GM12878 (cell line): ENCODE data around the gene CHST14. TPM values are rescaled to one million over a fixed set of nuclear protein-coding genes. Genes with fewer than 3 reads are reported as not detected.

Source experiments
- ATAC-seq: fragments of 200-7000 bp; cut with Tn5 transposase; 3 replicates; pipeline ENCODE4 v1.9.1; 2020; ENCODE audit warnings: mild to moderate bottlenecking, moderate library complexity
- BruUV-seq: library from RNA; stranded (reverse); fragments of 400-500 nt; replicated peaks from 2 replicates; lab custom pipeline; 2021; lab: Mats Ljungman, UMichigan
- CTCF ChIA-PET: fragments of 300-600 bp; sonication (Branson Sonifier 250); formaldehyde crosslinking; extraction: SDS; loops from one replicate; lab custom pipeline; 2021; ENCODE audit warnings: inconsistent platforms; lab: Yijun Ruan, JAX
- POLR2A ChIA-PET: fragments of 350-600 bp; formaldehyde crosslinking; extraction: SDS; loops from one replicate; lab custom pipeline; 2021; ENCODE audit warnings: inconsistent platforms; lab: Charles Lee
- RAD21 ChIA-PET: fragments of 300-600 bp; sonication (Branson Sonifier 250); formaldehyde crosslinking; loops from one replicate; lab custom pipeline; 2023; ENCODE audit warnings: antibody characterized with exemption; ENCODE audit not compliant: unreplicated experiment; lab: Charles Lee
- SMC1A ChIA-PET: fragments of 300-600 bp; sonication (Branson Sonifier 250); formaldehyde crosslinking; loops from one replicate; lab custom pipeline; 2023; ENCODE audit not compliant: unreplicated experiment, uncharacterized antibody; lab: Charles Lee
- DNase-seq: peaks from one replicate; pipeline ENCODE4 v3.0.0-alpha.2; 2011; ENCODE audit warnings: low read depth, low spot score
- FAIRE-seq: peaks from 3 replicates; lab custom pipeline; 2011; peaks lifted over from hg19 to GRCh38; lab: Jason Lieb, UNC
- H2AFZ ChIP-seq: 2 replicates; pipeline ENCODE4 v1.6.0; 2011; ENCODE audit warnings: low read depth, low read length, control low read depth; ENCODE audit not compliant: control insufficient read depth
- H3K27ac ChIP-seq: 2 replicates; pipeline ENCODE4 v1.5.1; 2011; ENCODE audit warnings: control low read depth; ENCODE audit not compliant: control insufficient read depth, insufficient read depth
- H3K27me3 ChIP-seq, 2 experiments: replicated peaks in 1 of 2; 2 replicates each; pipeline versions ENCODE4 v1.6.0 to v1.6.1; 2011; ENCODE audit warnings: low read length in 1 of 2; ENCODE audit not compliant: control insufficient read depth in 2 of 2, insufficient read depth in 2 of 2
- H3K36me3 ChIP-seq, 2 experiments: 2 replicates each; pipeline ENCODE4 v1.5.1; 2011; ENCODE audit warnings: low read length in 1 of 2; ENCODE audit not compliant: control insufficient read depth in 2 of 2, insufficient read depth in 2 of 2
- H3K4me1 ChIP-seq: 2 replicates; pipeline ENCODE4 v1.6.1; 2011; ENCODE audit warnings: mild to moderate bottlenecking, low read length, moderate library complexity, mixed read lengths; ENCODE audit not compliant: control insufficient read depth, insufficient read depth
- H3K4me2 ChIP-seq: 2 replicates; pipeline ENCODE4 v1.6.0; 2011; ENCODE audit warnings: control low read depth; ENCODE audit not compliant: control insufficient read depth, insufficient read depth
- H3K4me3 ChIP-seq: fragments of 200-600 bp; sonication (generic); 2 replicates; pipeline ENCODE4 v1.5.1; 2016
- H3K79me2 ChIP-seq: 2 replicates; pipeline ENCODE4 v1.6.0; 2011; ENCODE audit warnings: low read length; ENCODE audit not compliant: control insufficient read depth, insufficient read depth
- H3K9ac ChIP-seq: 2 replicates; pipeline ENCODE4 v1.8.0; 2011; ENCODE audit warnings: low read length, control low read depth, mixed read lengths; ENCODE audit not compliant: control insufficient read depth, insufficient read depth
- H3K9me3 ChIP-seq: replicated peaks from 3 replicates; pipeline ENCODE4 v1.5.1; 2011; ENCODE audit warnings: mild to moderate bottlenecking, low read length; ENCODE audit not compliant: control insufficient read depth, insufficient read depth
- H4K20me1 ChIP-seq: 2 replicates; pipeline ENCODE4 v1.6.0; 2011; ENCODE audit not compliant: control insufficient read depth, insufficient read depth
- CEBPB ChIP-seq, 2 experiments: fragments of 150-350 bp in 1 of 2; IDR thresholded peaks; 2 replicates each; pipeline ENCODE4 v1.6.1; 2012 to 2014; ENCODE audit warnings: low read depth in 2 of 2, low read length in 2 of 2, borderline replicate concordance in 1 of 2, inconsistent platforms in 1 of 2
- CREM ChIP-seq: IDR thresholded peaks from 2 replicates; pipeline ENCODE4 v1.6.1; 2014; ENCODE audit warnings: antibody characterized with exemption, low read depth
- GABPA ChIP-seq: IDR thresholded peaks from 2 replicates; pipeline ENCODE4 v1.6.1; 2014; ENCODE audit warnings: antibody characterized with exemption, low read depth, mild to moderate bottlenecking, inconsistent platforms
- POLR2AphosphoS2 ChIP-seq: IDR thresholded peaks from 2 replicates; pipeline ENCODE4 v1.6.1; 2011; ENCODE audit warnings: low read depth, mild to moderate bottlenecking, low read length, improper control_type of control experiment, moderate library complexity
- POU2F2 ChIP-seq: IDR thresholded peaks from 3 replicates; pipeline ENCODE4 v1.6.1; 2011; ENCODE audit warnings: low read depth, mild to moderate bottlenecking, low read length, borderline replicate concordance
- RB1 ChIP-seq: fragments of 450-650 bp; formaldehyde crosslinking; IDR thresholded peaks from 2 replicates; pipeline ENCODE4 v1.6.1; 2017; ENCODE audit warnings: mild to moderate bottlenecking, borderline replicate concordance
- WRNIP1 ChIP-seq: IDR thresholded peaks from 2 replicates; pipeline ENCODE4 v1.6.1; 2011; ENCODE audit warnings: low read depth, low read length, improper control_type of control experiment, borderline replicate concordance
- ZNF217 ChIP-seq: fragments of 450-650 bp; IDR thresholded peaks from 2 replicates; pipeline ENCODE4 v1.6.1; 2017; ENCODE audit warnings: antibody characterized with exemption, mild to moderate bottlenecking
- ZSCAN29 ChIP-seq: fragments of 450-650 bp; IDR thresholded peaks from 2 replicates; pipeline ENCODE4 v1.6.1; 2017; ENCODE audit warnings: mild to moderate bottlenecking, moderate library complexity
- WGBS: methylation state at CpG from one replicate; pipeline ENCODE4 v1.1.6; 2016; ENCODE audit warnings: low lambda C conversion rate; ENCODE audit not compliant: insufficient replicate concordance, insufficient coverage; ENCODE audit errors: missing lambda C conversion rate; 5-methylcytosine and 5-hydroxymethylcytosine counted together
- in situ Hi-C: fragments of 300-500 bp; cut with MboI; formaldehyde crosslinking; loops from 9 replicates; pipeline ENCODE4 v1.14.3; 2018; ENCODE audit warnings: mixed read lengths
- intact Hi-C: fragments of 100-400 bp; cut with micrococcal nuclease; formaldehyde crosslinking; loops from one replicate; pipeline ENCODE4 v1.14.2; 2022; ENCODE audit not compliant: unreplicated experiment
- polyA plus RNA-seq, 11 experiments: library from polyadenylated mRNA; depleted of rRNA in 4 of 11; unstranded in 6 of 11; stranded (reverse) in 5 of 11; fragments of >200 nt; fragmentation: Nextera tagmentation in 4 of 11; fragmentation: Illumina TruSeq in 1 of 11; extraction: Ambion mirVana in 4 of 11; extraction: Trizol in 1 of 11; gene quantifications; 1 replicate in 1 of 11; 2 replicates in 10 of 11; pipeline versions ENCODE4 v1.2.1 to v1.2.3, GENCODE V29; 2011 to 2016; ENCODE audit warnings: inconsistent platforms in 2 of 11, missing spikeins in 2 of 11, low read depth in 1 of 11
- total RNA-seq, 4 experiments: library from RNA; depleted of rRNA in 3 of 4; stranded (reverse); fragments of >200 nt in 3 of 4; fragmentation: Illumina TruSeq in 1 of 4; extraction: Trizol in 1 of 4; gene quantifications; 2 replicates each; pipeline versions ENCODE4 v1.2.1 to v1.2.3, GENCODE V29; 2013 to 2021
- TF ChIP-seq, protein P1 (sequence below): fragments of 450-650 bp; IDR thresholded peaks from 2 replicates; pipeline ENCODE4 v1.6.1; 2016; ENCODE audit warnings: mild to moderate bottlenecking, moderate library complexity, borderline replicate concordance
- TF ChIP-seq, protein P2 (sequence below): fragments of 450-650 bp; IDR thresholded peaks from 2 replicates; pipeline ENCODE4 v1.6.1; 2017; ENCODE audit warnings: mild to moderate bottlenecking
- TF ChIP-seq, protein P3 (sequence below): fragments of 450-650 bp; conservative IDR thresholded peaks from 2 replicates; pipeline ENCODE4 v1.6.1; 2017; ENCODE audit warnings: mild to moderate bottlenecking, moderate library complexity
- TF ChIP-seq, protein P4 (sequence below): fragments of 450-650 bp; IDR thresholded peaks from 2 replicates; pipeline ENCODE4 v1.6.1; 2017; ENCODE audit warnings: mild to moderate bottlenecking, low read depth, inconsistent platforms; ENCODE audit not compliant: poor library complexity, severe bottlenecking

CHST14 gene
- total and polyA plus RNA-seq, 10 of the 15 experiments (the other 5 are each of a cell fraction or from before 2014, with no cell fraction given): 1.3 to 12.8 (median 6.2) TPM

DNA sequence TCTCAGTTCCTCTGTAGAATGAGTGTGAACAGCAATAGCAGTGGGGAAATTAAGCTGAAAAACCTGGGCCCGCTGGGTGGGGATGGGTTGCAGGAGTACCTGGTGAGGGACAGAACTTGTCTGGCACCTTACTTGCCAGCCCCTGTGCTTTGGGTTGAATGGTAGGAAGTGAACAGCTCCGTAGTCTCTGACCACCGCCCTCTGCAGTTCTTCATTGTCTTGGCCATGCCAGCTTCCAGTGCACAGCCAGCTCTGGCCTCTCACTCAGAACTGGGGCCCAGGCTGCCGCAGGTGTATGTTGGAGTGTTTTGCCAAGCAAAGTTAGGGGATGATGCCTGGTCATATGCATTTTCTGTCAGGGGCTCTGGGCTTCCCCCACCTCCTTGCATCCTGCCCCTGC is 14.0 kb upstream of the CHST14 start:
- peaks cover 33% of the 10 kb centered on the region for H3K79me2 ChIP-seq
- POLR2A ChIA-PET: interaction anchor here (0.8 to 1.0 kb wide), 2 partner anchors 9 to 13 kb away, joined by 3 read pairs; no protein-coding TSS in a partner anchor
- H3K4me1 ChIP-seq: peaks cover 34% of the 10 kb centered on the region
- TF ChIP-seq CREM: no peak
- TF ChIP-seq POLR2AphosphoS2: no peak
- TF ChIP-seq CEBPB (IDR thresholded peaks at IDR 0.05; ENCODE audit: borderline replicate concordance in 1 of 2, low read depth in 2 of 2, low read length in 2 of 2): no peak
- no peak for TF ChIP-seq ZSCAN29
- TF ChIP-seq, protein P1, sequence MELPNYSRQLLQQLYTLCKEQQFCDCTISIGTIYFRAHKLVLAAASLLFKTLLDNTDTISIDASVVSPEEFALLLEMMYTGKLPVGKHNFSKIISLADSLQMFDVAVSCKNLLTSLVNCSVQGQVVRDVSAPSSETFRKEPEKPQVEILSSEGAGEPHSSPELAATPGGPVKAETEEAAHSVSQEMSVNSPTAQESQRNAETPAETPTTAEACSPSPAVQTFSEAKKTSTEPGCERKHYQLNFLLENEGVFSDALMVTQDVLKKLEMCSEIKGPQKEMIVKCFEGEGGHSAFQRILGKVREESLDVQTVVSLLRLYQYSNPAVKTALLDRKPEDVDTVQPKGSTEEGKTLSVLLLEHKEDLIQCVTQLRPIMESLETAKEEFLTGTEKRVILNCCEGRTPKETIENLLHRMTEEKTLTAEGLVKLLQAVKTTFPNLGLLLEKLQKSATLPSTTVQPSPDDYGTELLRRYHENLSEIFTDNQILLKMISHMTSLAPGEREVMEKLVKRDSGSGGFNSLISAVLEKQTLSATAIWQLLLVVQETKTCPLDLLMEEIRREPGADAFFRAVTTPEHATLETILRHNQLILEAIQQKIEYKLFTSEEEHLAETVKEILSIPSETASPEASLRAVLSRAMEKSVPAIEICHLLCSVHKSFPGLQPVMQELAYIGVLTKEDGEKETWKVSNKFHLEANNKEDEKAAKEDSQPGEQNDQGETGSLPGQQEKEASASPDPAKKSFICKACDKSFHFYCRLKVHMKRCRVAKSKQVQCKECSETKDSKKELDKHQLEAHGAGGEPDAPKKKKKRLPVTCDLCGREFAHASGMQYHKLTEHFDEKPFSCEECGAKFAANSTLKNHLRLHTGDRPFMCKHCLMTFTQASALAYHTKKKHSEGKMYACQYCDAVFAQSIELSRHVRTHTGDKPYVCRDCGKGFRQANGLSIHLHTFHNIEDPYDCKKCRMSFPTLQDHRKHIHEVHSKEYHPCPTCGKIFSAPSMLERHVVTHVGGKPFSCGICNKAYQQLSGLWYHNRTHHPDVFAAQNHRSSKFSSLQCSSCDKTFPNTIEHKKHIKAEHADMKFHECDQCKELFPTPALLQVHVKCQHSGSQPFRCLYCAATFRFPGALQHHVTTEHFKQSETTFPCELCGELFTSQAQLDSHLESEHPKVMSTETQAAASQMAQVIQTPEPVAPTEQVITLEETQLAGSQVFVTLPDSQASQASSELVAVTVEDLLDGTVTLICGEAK: no peak
- TF ChIP-seq, protein P2, sequence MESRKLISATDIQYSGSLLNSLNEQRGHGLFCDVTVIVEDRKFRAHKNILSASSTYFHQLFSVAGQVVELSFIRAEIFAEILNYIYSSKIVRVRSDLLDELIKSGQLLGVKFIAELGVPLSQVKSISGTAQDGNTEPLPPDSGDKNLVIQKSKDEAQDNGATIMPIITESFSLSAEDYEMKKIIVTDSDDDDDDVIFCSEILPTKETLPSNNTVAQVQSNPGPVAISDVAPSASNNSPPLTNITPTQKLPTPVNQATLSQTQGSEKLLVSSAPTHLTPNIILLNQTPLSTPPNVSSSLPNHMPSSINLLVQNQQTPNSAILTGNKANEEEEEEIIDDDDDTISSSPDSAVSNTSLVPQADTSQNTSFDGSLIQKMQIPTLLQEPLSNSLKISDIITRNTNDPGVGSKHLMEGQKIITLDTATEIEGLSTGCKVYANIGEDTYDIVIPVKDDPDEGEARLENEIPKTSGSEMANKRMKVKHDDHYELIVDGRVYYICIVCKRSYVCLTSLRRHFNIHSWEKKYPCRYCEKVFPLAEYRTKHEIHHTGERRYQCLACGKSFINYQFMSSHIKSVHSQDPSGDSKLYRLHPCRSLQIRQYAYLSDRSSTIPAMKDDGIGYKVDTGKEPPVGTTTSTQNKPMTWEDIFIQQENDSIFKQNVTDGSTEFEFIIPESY: no peak
- no peak for TF ChIP-seq POU2F2
- no peak for TF ChIP-seq ZNF217
- TF ChIP-seq, protein P3, sequence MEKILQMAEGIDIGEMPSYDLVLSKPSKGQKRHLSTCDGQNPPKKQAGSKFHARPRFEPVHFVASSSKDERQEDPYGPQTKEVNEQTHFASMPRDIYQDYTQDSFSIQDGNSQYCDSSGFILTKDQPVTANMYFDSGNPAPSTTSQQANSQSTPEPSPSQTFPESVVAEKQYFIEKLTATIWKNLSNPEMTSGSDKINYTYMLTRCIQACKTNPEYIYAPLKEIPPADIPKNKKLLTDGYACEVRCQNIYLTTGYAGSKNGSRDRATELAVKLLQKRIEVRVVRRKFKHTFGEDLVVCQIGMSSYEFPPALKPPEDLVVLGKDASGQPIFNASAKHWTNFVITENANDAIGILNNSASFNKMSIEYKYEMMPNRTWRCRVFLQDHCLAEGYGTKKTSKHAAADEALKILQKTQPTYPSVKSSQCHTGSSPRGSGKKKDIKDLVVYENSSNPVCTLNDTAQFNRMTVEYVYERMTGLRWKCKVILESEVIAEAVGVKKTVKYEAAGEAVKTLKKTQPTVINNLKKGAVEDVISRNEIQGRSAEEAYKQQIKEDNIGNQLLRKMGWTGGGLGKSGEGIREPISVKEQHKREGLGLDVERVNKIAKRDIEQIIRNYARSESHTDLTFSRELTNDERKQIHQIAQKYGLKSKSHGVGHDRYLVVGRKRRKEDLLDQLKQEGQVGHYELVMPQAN: no peak
- TF ChIP-seq RB1: no peak
- TF ChIP-seq GABPA: no peak
- TF ChIP-seq, protein P4, sequence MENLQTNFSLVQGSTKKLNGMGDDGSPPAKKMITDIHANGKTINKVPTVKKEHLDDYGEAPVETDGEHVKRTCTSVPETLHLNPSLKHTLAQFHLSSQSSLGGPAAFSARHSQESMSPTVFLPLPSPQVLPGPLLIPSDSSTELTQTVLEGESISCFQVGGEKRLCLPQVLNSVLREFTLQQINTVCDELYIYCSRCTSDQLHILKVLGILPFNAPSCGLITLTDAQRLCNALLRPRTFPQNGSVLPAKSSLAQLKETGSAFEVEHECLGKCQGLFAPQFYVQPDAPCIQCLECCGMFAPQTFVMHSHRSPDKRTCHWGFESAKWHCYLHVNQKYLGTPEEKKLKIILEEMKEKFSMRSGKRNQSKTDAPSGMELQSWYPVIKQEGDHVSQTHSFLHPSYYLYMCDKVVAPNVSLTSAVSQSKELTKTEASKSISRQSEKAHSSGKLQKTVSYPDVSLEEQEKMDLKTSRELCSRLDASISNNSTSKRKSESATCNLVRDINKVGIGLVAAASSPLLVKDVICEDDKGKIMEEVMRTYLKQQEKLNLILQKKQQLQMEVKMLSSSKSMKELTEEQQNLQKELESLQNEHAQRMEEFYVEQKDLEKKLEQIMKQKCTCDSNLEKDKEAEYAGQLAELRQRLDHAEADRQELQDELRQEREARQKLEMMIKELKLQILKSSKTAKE: no peak
- no peak for TF ChIP-seq WRNIP1

More for the DNA sequence above, 14.0 kb upstream of the CHST14 start:
- intact Hi-C loops: no loop called here
- ChIA-PET CTCF (interaction anchor here (0.6 to 1.6 kb wide), 4 partner anchors 13 to 782 kb away, joined by 3 to 4 read pairs (median 4); no protein-coding TSS in a partner anchor), SMC1A (no interaction called here), RAD21 (interaction anchor here (0.6 to 0.7 kb wide), 2 partner anchors 12 to 14 kb away, joined by 3 read pairs; no protein-coding TSS in a partner anchor)
- Histone ChIP-seq H3K4me3 (no peak overlapping the region), H3K27ac (no peak overlapping the region), H3K27me3 (no peaks in the 10 kb centered on the region), H3K36me3 (peaks cover 6 to 17% of the 10 kb centered on the region in 2 experiments; a peak in 3 of 4 replicates), H3K4me2 (no peak overlapping the region), H3K9ac (no peak overlapping the region), H2AFZ (no peak overlapping the region), H4K20me1 (no peaks in the 10 kb centered on the region), H3K9me3 (no peaks in the 10 kb centered on the region)
- no TSS peak for BruUV-seq
- FAIRE-seq (no peak), ATAC-seq (no peak), DNase-seq (no peak)
- in situ Hi-C loops: no loop called here
- WGBS: 67% methylated on average over 4 of the region's 4 CpGs
